CD4-positive, alpha-beta T cell (primary cell): ENCODE data around the gene ADARB2. TPM values are rescaled to one million over a fixed set of nuclear protein-coding genes. Genes with fewer than 3 reads are reported as not detected.
A peak's percentile ranks its signal among the peaks of the same experiment; 100 is the strongest.

Source experiments
- ATAC-seq: fragments of 200-7000 bp; cut with Tn5 transposase; one replicate; pipeline ENCODE4 v1.10.0; 2022; ENCODE audit warnings: mild to moderate bottlenecking; ENCODE audit not compliant: poor library complexity
- CTCF ChIA-PET: fragments of 350-600 bp; sonication (Branson Sonifier 250); formaldehyde crosslinking; loops from one replicate; lab custom pipeline; 2021; ENCODE audit warnings: antibody characterized with exemption, inconsistent platforms; lab: Charles Lee
- POLR2A ChIA-PET: fragments of 350-600 bp; sonication (Branson Sonifier 250); formaldehyde crosslinking; loops from one replicate; lab custom pipeline; 2021; ENCODE audit warnings: antibody characterized with exemption, inconsistent platforms; lab: Charles Lee
- DNase-seq, 14 experiments: peaks; one replicate each; pipeline ENCODE4 v3.0.0-alpha.2; 2013 to 2020; ENCODE audit warnings: mixed read lengths in 2 of 14
- H3K27ac ChIP-seq, 2 donors: one replicate each; pipeline versions ENCODE4 v1.5.1 to v1.7.0; 2013; ENCODE audit warnings: low read length in 2 of 2, low read depth in 1 of 2, mild to moderate bottlenecking in 1 of 2
- H3K27me3 ChIP-seq, 2 experiments: 1 replicate in 1 of 2; 2 replicates in 1 of 2; pipeline versions ENCODE4 v1.6.1 to v1.7.0; 2013; ENCODE audit warnings: low read length in 2 of 2, control low read depth in 1 of 2, mild to moderate bottlenecking in 1 of 2, moderate library complexity in 1 of 2; ENCODE audit not compliant: insufficient read depth in 2 of 2, control insufficient read depth in 1 of 2
- H3K36me3 ChIP-seq: one replicate; pipeline ENCODE4 v1.6.1; 2013; ENCODE audit warnings: low read length, control low read depth; ENCODE audit not compliant: insufficient read depth
- H3K4me1 ChIP-seq: one replicate; pipeline ENCODE4 v1.6.1; 2013; ENCODE audit warnings: low read length, control low read depth; ENCODE audit not compliant: insufficient read depth
- H3K4me3 ChIP-seq: one replicate; pipeline ENCODE4 v1.5.1; 2013; ENCODE audit warnings: mild to moderate bottlenecking, low read length, moderate library complexity
- H3K9me3 ChIP-seq, 2 experiments: 1 replicate in 1 of 2; 2 replicates in 1 of 2; pipeline versions ENCODE4 v1.6.1 to v1.7.0; 2013; ENCODE audit warnings: low read length in 2 of 2, mild to moderate bottlenecking in 2 of 2, control low read depth in 1 of 2, moderate library complexity in 1 of 2; ENCODE audit not compliant: control insufficient read depth in 1 of 2, insufficient read depth in 1 of 2
- H3K27ac Mint-ChIP-seq: one replicate; pipeline ENCODE4 v1.8.0; 2020; ENCODE audit warnings: mixed read lengths
- H3K27me3 Mint-ChIP-seq: one replicate; pipeline ENCODE4 v1.8.0; 2021; ENCODE audit warnings: mixed read lengths
- H3K36me3 Mint-ChIP-seq: one replicate; pipeline ENCODE4 v1.8.0; 2021; ENCODE audit warnings: low read depth, mixed read lengths
- H3K4me1 Mint-ChIP-seq: one replicate; pipeline ENCODE4 v1.8.0; 2021; ENCODE audit warnings: low read depth, mixed read lengths
- H3K4me3 Mint-ChIP-seq: one replicate; pipeline ENCODE4 v1.8.0; 2020; ENCODE audit warnings: mild to moderate bottlenecking, mixed read lengths
- H3K9me3 Mint-ChIP-seq: one replicate; pipeline ENCODE4 v1.8.0; 2020; ENCODE audit warnings: mixed read lengths
- CTCF ChIP-seq: fragments of 200-600 bp; IDR thresholded peaks from one replicate; pipeline ENCODE4 v1.8.0; 2022; ENCODE audit warnings: antibody characterized with exemption, mild to moderate bottlenecking
- intact Hi-C, 2 experiments: fragments of 100-400 bp; cut with DNase I in 1 of 2; cut with micrococcal nuclease in 1 of 2; formaldehyde crosslinking; loops; one replicate each; pipeline versions ENCODE4 v1.15.1 to v1.9.0; 2023 to 2025; cut with DNase I, micrococcal nuclease
- total RNA-seq, 174 experiments: library from RNA in 2 of 174; stranded (reverse) in 2 of 174; gene quantifications; one replicate each; pipeline ENCODE4 v1.2.3 and lab custom pipeline; 2021 to 2026

Gene ADARB2
- total RNA-seq, 2 experiments from 2014 or later: 0.14 TPM; not detected in 1

GRCh38 chr10:1661416-1661815, 75.9 kb downstream of the ADARB2 start:
- no peak for TF ChIP-seq CTCF
- Histone ChIP-seq H3K27ac (no peak overlapping the region), H3K36me3 (no peaks in the 10 kb centered on the region), H3K27me3 (peaks cover 0 to 3% of the 10 kb centered on the region in 2 experiments), H3K4me1 (peaks cover 5% of the 10 kb centered on the region), H3K4me3 (no peak overlapping the region), H3K9me3 (no peaks in the 10 kb centered on the region)
- intact Hi-C loops: no loop called here
- ChIA-PET POLR2A (no interaction called here), CTCF (no interaction called here)
- no peak overlapping the region for H3K27ac Mint-ChIP-seq
- ATAC-seq (no peak), DNase-seq (peak in 1 of 14 experiments; percentile 6)
- H3K4me1 Mint-ChIP-seq: no peaks in the 10 kb centered on the region
- H3K36me3 Mint-ChIP-seq: no peaks in the 10 kb centered on the region
- no peak overlapping the region for H3K4me3 Mint-ChIP-seq
- H3K9me3 Mint-ChIP-seq: no peaks in the 10 kb centered on the region
- H3K27me3 Mint-ChIP-seq: peaks cover 18% of the 10 kb centered on the region

- no peaks in the 10 kb centered on the region for H3K9me3 ChIP-seq
- TF ChIP-seq CTCF: no peak
- Mint-ChIP-seq H3K4me3 (no peak overlapping the region), H3K4me1 (no peaks in the 10 kb centered on the region), H3K36me3 (no peaks in the 10 kb centered on the region), H3K27me3 (peaks cover 18% of the 10 kb centered on the region), H3K27ac (no peak overlapping the region), H3K9me3 (no peaks in the 10 kb centered on the region)
- ChIA-PET CTCF (no interaction called here), POLR2A (no interaction called here)
- no peaks in the 10 kb centered on the region for H3K36me3 ChIP-seq
- intact Hi-C loops: no loop called here
- DNase-seq (no peak), ATAC-seq (no peak)
- peaks cover 0 to 3% of the 10 kb centered on the region in 2 experiments for H3K27me3 ChIP-seq
- H3K4me3 ChIP-seq: no peak overlapping the region
- no peak overlapping the region for H3K27ac ChIP-seq
- peaks cover 5% of the 10 kb centered on the region for H3K4me1 ChIP-seq
Observed at GRCh38 chr10:1660815-1661214, 76.5 kb downstream of the ADARB2 start.

GRCh38 chr10:1660386-1660785, 76.9 kb downstream of the ADARB2 start:
- DNase-seq (peak in 1 of 14 experiments; percentile 0), ATAC-seq (no peak)
- Mint-ChIP-seq H3K36me3 (no peaks in the 10 kb centered on the region), H3K4me1 (no peaks in the 10 kb centered on the region), H3K9me3 (no peaks in the 10 kb centered on the region), H3K27me3 (peaks cover 18% of the 10 kb centered on the region), H3K27ac (no peak overlapping the region), H3K4me3 (no peak overlapping the region)
- intact Hi-C loops: no loop called here
- TF ChIP-seq CTCF: no peak
- H3K9me3 ChIP-seq: no peaks in the 10 kb centered on the region
- no peaks in the 10 kb centered on the region for H3K36me3 ChIP-seq
- H3K27ac ChIP-seq: no peak overlapping the region
- ChIA-PET POLR2A (no interaction called here), CTCF (no interaction called here)
- no peak overlapping the region for H3K4me3 ChIP-seq
- H3K4me1 ChIP-seq: peaks cover 5% of the 10 kb centered on the region
- H3K27me3 ChIP-seq: peaks cover 0 to 3% of the 10 kb centered on the region in 2 experiments
